ENCODE data around the gene GOLGA6D.

GOLGA6D gene

GRCh38 chr15:75321711-75322110, 39.1 kb downstream of the GOLGA6D start:
- H3K27me3 ChIP-seq (replicated peaks; ENCODE audit: control insufficient read depth, insufficient read depth, low read length): no peaks in the 10 kb centered on the region
- TF ChIP-seq CTCF (IDR thresholded peaks at IDR 0.05; ENCODE audit: insufficient read depth, low read length, poor library complexity, severe bottlenecking): no peak
- no peaks in the 10 kb centered on the region for H3K36me3 ChIP-seq (ENCODE audit: control insufficient read depth, insufficient read depth, low read length)
- DNase-seq (ENCODE audit: extremely low read depth, insufficient read length): no peak
- no peak overlapping the region for H3K4me3 ChIP-seq (replicated peaks; ENCODE audit: low read depth, low read length)

GRCh38 chr15:75325922-75326321, 43.3 kb downstream of the GOLGA6D start:
- Histone ChIP-seq H3K36me3 (ENCODE audit: control insufficient read depth, insufficient read depth, low read length) (no peaks in the 10 kb centered on the region), H3K27me3 (replicated peaks; ENCODE audit: control insufficient read depth, insufficient read depth, low read length) (no peaks in the 10 kb centered on the region), H3K4me3 (replicated peaks; ENCODE audit: low read depth, low read length) (no peak overlapping the region)
- no peak for DNase-seq (ENCODE audit: extremely low read depth, insufficient read length)
- no peak for TF ChIP-seq CTCF (IDR thresholded peaks at IDR 0.05; ENCODE audit: insufficient read depth, low read length, poor library complexity, severe bottlenecking)

- Histone ChIP-seq H3K4me3 (replicated peaks; ENCODE audit: low read depth, low read length) (no peak overlapping the region), H3K36me3 (ENCODE audit: control insufficient read depth, insufficient read depth, low read length) (no peaks in the 10 kb centered on the region), H3K27me3 (replicated peaks; ENCODE audit: control insufficient read depth, insufficient read depth, low read length) (no peaks in the 10 kb centered on the region)
- no peak for DNase-seq (ENCODE audit: extremely low read depth, insufficient read length)
- TF ChIP-seq CTCF (IDR thresholded peaks at IDR 0.05; ENCODE audit: insufficient read depth, low read length, poor library complexity, severe bottlenecking): no peak
Measured at GRCh38 chr15:75327005-75327404, 44.4 kb downstream of the GOLGA6D start.

GRCh38 chr15:75327491-75327890, 44.9 kb downstream of the GOLGA6D start:
- DNase-seq (ENCODE audit: extremely low read depth, insufficient read length): no peak
- no peak for TF ChIP-seq CTCF (IDR thresholded peaks at IDR 0.05; ENCODE audit: insufficient read depth, low read length, poor library complexity, severe bottlenecking)
- no peak overlapping the region for H3K4me3 ChIP-seq (replicated peaks; ENCODE audit: low read depth, low read length)
- no peaks in the 10 kb centered on the region for H3K27me3 ChIP-seq (replicated peaks; ENCODE audit: control insufficient read depth, insufficient read depth, low read length)
- H3K36me3 ChIP-seq (ENCODE audit: control insufficient read depth, insufficient read depth, low read length): no peaks in the 10 kb centered on the region

GRCh38 chr15:75328493-75329314, 46.1 kb downstream of the GOLGA6D start:
- H3K4me3 ChIP-seq (replicated peaks; ENCODE audit: low read depth, low read length): no peak overlapping the region
- H3K27me3 ChIP-seq (replicated peaks; ENCODE audit: control insufficient read depth, insufficient read depth, low read length): no peaks in the 10 kb centered on the region
- no peak for TF ChIP-seq CTCF (IDR thresholded peaks at IDR 0.05; ENCODE audit: insufficient read depth, low read length, poor library complexity, severe bottlenecking)
- DNase-seq (ENCODE audit: extremely low read depth, insufficient read length): no peak
- H3K36me3 ChIP-seq (ENCODE audit: control insufficient read depth, insufficient read depth, low read length): no peaks in the 10 kb centered on the region
